ENCODE data around the gene VPS35.

GRCh38 chr16:46638947-46639925 lies 49.7 kb downstream of the VPS35 start:
- TF ChIP-seq CTCF (IDR thresholded peaks at IDR 0.05) (no peak), POLR2A (IDR thresholded peaks at IDR 0.05) (no peak)
